Keratinocyte (primary cell): Measurements from ENCODE around the gene ARSB. TPM values are rescaled to one million over a fixed set of nuclear protein-coding genes. Genes with fewer than 3 reads are reported as not detected.

Experiments used
- DNase-seq: peaks from one replicate; pipeline ENCODE4 v3.0.0-alpha.2; 2011; ENCODE audit warnings: low read depth, missing footprints, low spot score
- FAIRE-seq: peaks from 2 replicates; lab custom pipeline; 2011; peaks lifted over from hg19 to GRCh38; lab: Jason Lieb, UNC
- H2AFZ ChIP-seq: 2 replicates; pipeline ENCODE4 v1.6.0; 2012; ENCODE audit warnings: low read length, control low read depth, inconsistent platforms; ENCODE audit not compliant: control insufficient read depth
- H3K27ac ChIP-seq: 2 replicates; pipeline ENCODE4 v1.5.1; 2011; ENCODE audit warnings: low read length; ENCODE audit not compliant: control insufficient read depth, insufficient read depth
- H3K27me3 ChIP-seq: 3 replicates; pipeline ENCODE4 v1.6.0; 2011; ENCODE audit warnings: low read length; ENCODE audit not compliant: control insufficient read depth, insufficient read depth; ENCODE audit errors: extremely low read depth
- H3K36me3 ChIP-seq, 2 experiments: 2 replicates in 1 of 2; 3 replicates in 1 of 2; pipeline ENCODE4 v1.5.1; 2011; ENCODE audit warnings: low read length in 2 of 2, mild to moderate bottlenecking in 1 of 2; ENCODE audit not compliant: control insufficient read depth in 2 of 2, insufficient read depth in 2 of 2; ENCODE audit errors: extremely low read depth in 1 of 2
- H3K4me1 ChIP-seq: 3 replicates; pipeline ENCODE4 v1.5.1; 2011; ENCODE audit warnings: low read length; ENCODE audit not compliant: control insufficient read depth, insufficient read depth; ENCODE audit errors: extremely low read depth
- H3K4me2 ChIP-seq: 3 replicates; pipeline ENCODE4 v1.6.0; 2011; ENCODE audit warnings: low read depth, low read length; ENCODE audit not compliant: control insufficient read depth, insufficient read depth; ENCODE audit errors: extremely low read depth
- H3K4me3 ChIP-seq, 3 experiments: fragments of 200-600 bp in 1 of 3; sonication (generic) in 1 of 3; 2 replicates in 2 of 3; 3 replicates in 1 of 3; pipeline ENCODE4 v1.5.1; 2011 to 2016; ENCODE audit warnings: low read length in 3 of 3, mild to moderate bottlenecking in 3 of 3, control low read depth in 2 of 3, inconsistent platforms in 1 of 3, low read depth in 1 of 3, mixed read lengths in 1 of 3, mixed run types in 1 of 3, moderate library complexity in 1 of 3; ENCODE audit not compliant: control insufficient read depth in 2 of 3, insufficient read depth in 2 of 3; ENCODE audit errors: extremely low read depth in 1 of 3
- H3K79me2 ChIP-seq: 2 replicates; pipeline ENCODE4 v1.6.0; 2012; ENCODE audit warnings: low read length; ENCODE audit not compliant: control insufficient read depth, insufficient read depth
- H3K9ac ChIP-seq: 3 replicates; pipeline ENCODE4 v1.6.0; 2011; ENCODE audit warnings: low read length; ENCODE audit not compliant: control insufficient read depth, insufficient read depth; ENCODE audit errors: extremely low read depth
- H3K9me1 ChIP-seq: 3 replicates; pipeline ENCODE4 v1.6.0; 2011; ENCODE audit warnings: low read length; ENCODE audit not compliant: control insufficient read depth, insufficient read depth; ENCODE audit errors: extremely low read depth
- H3K9me3 ChIP-seq: 2 replicates; pipeline ENCODE4 v1.5.1; 2012; ENCODE audit warnings: low read depth, low read length; ENCODE audit not compliant: control insufficient read depth
- H4K20me1 ChIP-seq: 3 replicates; pipeline ENCODE4 v1.6.0; 2011; ENCODE audit warnings: low read length; ENCODE audit not compliant: control insufficient read depth, insufficient read depth; ENCODE audit errors: extremely low read depth
- CTCF ChIP-seq, 3 experiments: IDR thresholded peaks in 1 of 3; conservative IDR thresholded peaks in 1 of 3; optimal IDR thresholded peaks in 1 of 3; 2 replicates in 2 of 3; 3 replicates in 1 of 3; pipeline versions ENCODE3 to v1.5.1; 2011; ENCODE audit warnings: low read length in 3 of 3, mild to moderate bottlenecking in 3 of 3, moderate library complexity in 2 of 3, control low read depth in 1 of 3, inconsistent platforms in 1 of 3; ENCODE audit not compliant: insufficient read depth in 2 of 3; ENCODE audit errors: extremely low read depth in 1 of 3
- EZH2 ChIP-seq: IDR thresholded peaks from one replicate; pipeline ENCODE4 v1.6.1; 2012; ENCODE audit warnings: inconsistent platforms, mild to moderate bottlenecking, low read length, moderate library complexity
- dilution Hi-C: fragments of 300-500 bp; cut with MboI; formaldehyde crosslinking; loops from one replicate; pipeline ENCODE4 v1.7.0; 2020; ENCODE audit warnings: low sequenced_read_pairs; ENCODE audit not compliant: extremely low pct_ligation_motif_present
- polyA plus RNA-seq, 5 experiments: library from polyadenylated mRNA; depleted of rRNA in 3 of 5; stranded (reverse) in 3 of 5; stranded (forward) in 1 of 5; unstranded in 1 of 5; fragments of >200 nt; gene quantifications; 1 replicate in 1 of 5; 2 replicates in 3 of 5; 3 replicates in 1 of 5; pipeline versions ENCODE4 v1.2.1 to v1.2.3, GENCODE V29; 2011 to 2012; ENCODE audit warnings: missing spikeins in 2 of 5, low read depth in 1 of 5, low replicate concordance in 1 of 5

Gene ARSB
- polyA plus RNA-seq, 1 donor (not counting 4 experiments of a cell fraction or from before 2014, with no cell fraction given), result 4.5 TPM

DNA sequence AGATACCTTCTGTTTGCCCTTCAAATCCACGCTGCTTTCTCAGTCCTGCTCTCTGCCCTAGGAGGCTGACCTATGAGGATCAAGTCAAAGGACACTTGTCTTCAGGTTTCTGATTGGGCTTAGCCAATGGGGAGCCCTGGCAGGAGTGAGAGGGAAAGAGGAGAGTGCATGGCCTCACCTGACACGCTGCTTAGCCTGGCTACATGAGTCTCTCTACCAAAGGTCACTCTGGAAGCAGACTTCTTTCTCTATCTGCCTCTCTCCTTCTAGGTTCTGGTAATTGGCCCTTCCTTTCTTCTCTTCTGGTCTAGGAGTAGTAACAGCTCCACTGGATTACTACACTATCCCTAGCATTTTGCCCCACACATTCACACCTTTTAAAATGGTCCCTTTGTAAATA is 13.1 kb downstream of the ARSB start:
- peaks cover 11% of the 10 kb centered on the region for H3K4me1 ChIP-seq
- no peak overlapping the region for H2AFZ ChIP-seq

DNA sequence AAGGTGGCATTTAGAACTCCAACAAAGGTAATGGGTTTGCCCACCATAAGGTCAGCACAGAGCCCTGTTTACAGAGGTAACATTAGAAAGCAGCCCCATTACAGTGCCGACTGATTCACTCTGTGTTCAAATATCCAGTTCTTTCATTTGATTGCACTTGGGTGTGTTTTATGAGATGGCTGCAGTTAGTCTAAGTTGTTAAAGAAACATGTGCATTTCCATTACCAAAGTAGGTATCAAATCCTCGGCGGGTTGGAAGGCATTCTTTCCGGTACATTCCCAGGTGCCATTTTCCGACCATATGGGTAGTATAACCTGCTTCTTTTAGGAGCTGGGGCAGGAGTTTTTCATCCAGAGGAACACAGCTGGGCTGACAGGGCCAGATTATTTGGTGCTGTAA is 16.3 kb downstream of the ARSB start:
- Histone ChIP-seq H3K9ac (no peak overlapping the region), H3K4me2 (no peak overlapping the region), H3K27me3 (no peaks in the 10 kb centered on the region), H3K79me2 (no peaks in the 10 kb centered on the region), H3K4me3 (no peak overlapping the region), H3K9me1 (no peaks in the 10 kb centered on the region), H4K20me1 (no peaks in the 10 kb centered on the region), H2AFZ (no peak overlapping the region), H3K36me3 (no peaks in the 10 kb centered on the region), H3K9me3 (no peaks in the 10 kb centered on the region), H3K4me1 (peaks cover 5% of the 10 kb centered on the region), H3K27ac (no peak overlapping the region)
- dilution Hi-C loops, result no loop called here
- FAIRE-seq (no peak), DNase-seq (no peak)
- TF ChIP-seq EZH2 (no peak), CTCF (optimal IDR thresholded peaks at IDR 0.05 in 1 of 3, IDR thresholded peaks at IDR 0.05 in 1 of 3, conservative IDR thresholded peaks at IDR 0.05 in 1 of 3; ENCODE audit: extremely low read depth in 1 of 3, insufficient read depth in 2 of 3, low read length in 3 of 3) (no peak)

More for the DNA sequence above, 13.1 kb downstream of the ARSB start:
- TF ChIP-seq EZH2, result no peak
- TF ChIP-seq CTCF (optimal IDR thresholded peaks at IDR 0.05 in 1 of 3, IDR thresholded peaks at IDR 0.05 in 1 of 3, conservative IDR thresholded peaks at IDR 0.05 in 1 of 3; ENCODE audit: extremely low read depth in 1 of 3, insufficient read depth in 2 of 3, low read length in 3 of 3), result no peak
- Histone ChIP-seq H3K9me3 (no peaks in the 10 kb centered on the region), H3K9me1 (no peaks in the 10 kb centered on the region), H4K20me1 (no peaks in the 10 kb centered on the region), H3K9ac (no peak overlapping the region), H3K27ac (no peak overlapping the region), H3K79me2 (no peaks in the 10 kb centered on the region), H3K4me2 (no peak overlapping the region), H3K36me3 (no peaks in the 10 kb centered on the region), H3K4me3 (no peak overlapping the region), H3K27me3 (no peaks in the 10 kb centered on the region)
- FAIRE-seq (no peak), DNase-seq (no peak)
- dilution Hi-C loops, result no loop called here
